Measurements from ENCODE around the gene NGEF.
"Not testable (repeated sequence)": the region's sequence is repeated elsewhere in the genome, so short reads cannot be mapped to it uniquely, and the experiment has no call there.

Gene NGEF

DNA sequence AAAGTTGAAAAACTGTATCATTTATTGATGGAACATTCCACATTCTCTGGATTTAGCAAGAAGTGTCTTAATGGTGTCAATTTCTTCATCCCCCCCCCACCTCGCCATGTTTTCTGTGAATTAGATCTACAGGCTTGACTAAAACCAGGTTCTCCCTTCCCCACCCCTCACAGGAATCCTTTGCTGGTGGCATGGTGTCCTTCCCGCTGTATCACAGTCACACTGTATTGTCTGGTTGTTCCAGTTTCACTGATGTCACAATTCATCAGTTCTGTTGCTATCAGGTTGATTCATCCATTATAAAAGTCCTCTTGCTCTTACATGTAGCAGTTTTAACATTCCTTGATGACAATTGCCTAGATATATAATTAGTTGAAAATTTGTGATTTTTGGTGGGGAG lies 149.1 kb downstream of the NGEF start:
- DNase-seq: no peak

DNA sequence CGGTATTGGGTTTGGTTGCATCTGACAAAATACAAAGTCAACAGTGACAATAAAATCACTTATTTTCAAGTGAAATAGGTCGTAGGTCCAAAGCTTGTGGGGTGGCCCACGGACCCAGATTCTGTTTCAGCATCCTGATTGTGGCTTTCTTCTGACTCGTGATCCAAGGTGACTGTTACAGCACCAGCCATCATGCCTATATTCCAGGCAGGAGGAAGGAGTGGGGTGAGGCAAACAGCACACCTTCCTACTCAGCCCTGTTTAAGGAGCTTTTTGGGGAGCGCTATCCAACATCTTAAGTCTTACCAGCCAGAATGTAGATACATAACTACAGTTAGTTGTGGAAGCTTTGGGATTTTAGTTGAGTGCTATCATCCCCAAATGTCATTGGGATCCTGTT lies 151.7 kb downstream of the NGEF start:
- DNase-seq: no peak

DNA sequence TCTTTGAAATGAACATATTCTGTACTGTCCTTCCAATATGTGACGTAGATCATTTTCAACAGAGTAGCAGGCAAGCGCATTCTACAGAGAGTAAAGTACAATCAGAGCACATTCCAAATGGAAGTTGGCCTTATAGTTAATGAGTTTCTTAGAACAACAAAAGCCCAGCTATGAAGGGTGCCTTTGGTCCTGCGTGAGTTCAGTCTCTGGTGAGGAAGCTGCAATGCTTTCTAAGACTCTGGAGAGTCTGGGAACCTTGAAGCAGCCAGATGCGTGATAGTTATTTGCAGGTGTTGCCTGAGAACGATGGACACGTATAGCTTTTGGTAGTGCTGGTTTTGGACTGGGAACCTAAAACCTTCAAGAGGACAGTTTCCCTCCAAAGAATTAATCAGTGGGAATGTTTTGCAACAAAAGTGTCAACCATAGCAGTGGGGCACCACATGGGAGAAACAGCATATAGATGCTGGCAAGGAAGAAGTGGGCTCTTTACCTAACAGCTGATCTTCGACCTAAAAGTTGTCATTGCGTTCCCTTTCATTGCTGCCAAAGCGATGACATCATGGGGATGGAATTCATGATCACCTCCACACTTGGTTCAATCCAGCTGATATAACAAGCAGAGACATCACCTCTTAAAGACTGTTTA lies 152.3 kb downstream of the NGEF start:
- DNase-seq: no peak

DNA sequence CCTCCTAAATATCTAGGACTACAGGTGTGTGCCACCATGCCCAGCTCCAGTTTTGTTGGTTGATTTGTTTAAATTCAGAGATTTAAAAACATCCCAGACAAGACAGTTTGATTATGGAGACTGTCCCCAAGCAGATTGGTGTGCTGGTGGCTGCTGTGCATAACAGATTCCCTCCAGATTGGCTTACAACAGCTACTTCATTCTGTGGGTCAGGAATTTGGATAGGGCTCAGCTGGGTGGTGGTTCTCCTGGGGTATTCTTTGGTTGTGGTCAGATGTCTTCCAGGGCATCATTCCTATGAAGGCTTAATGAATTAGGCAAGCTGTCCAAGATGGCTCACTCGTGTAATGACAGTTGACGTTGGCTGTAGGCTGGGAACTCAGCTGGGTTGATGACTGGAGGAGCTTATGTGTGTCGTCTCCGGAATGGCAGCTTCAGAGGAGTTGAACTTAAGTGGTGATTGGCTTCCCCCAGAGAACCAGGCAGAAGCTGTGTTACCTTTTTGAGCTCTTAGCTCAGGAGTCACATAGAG lies 153.6 kb downstream of the NGEF start:
- DNase-seq: no peak

DNA sequence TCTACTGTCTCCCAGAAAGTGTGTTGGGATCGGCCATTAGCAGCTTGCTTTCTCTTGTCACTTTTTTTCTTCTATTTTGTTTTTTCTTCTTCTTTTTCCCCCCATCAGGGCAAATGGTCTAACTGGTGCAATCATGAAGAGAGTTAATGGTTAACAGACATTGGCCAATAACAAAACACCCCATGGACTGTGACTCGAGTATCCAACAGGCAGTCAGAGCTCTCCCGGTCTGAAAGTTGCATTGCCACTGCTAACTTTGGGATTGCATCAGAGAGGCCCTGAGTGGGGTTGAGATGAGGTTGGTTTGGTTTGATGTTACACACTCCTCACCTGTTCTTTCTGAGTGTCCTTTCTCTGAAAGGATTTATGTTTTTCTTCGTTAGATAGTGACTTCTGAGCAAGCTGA lies 155.9 kb downstream of the NGEF start:
- DNase-seq: no peak

DNA sequence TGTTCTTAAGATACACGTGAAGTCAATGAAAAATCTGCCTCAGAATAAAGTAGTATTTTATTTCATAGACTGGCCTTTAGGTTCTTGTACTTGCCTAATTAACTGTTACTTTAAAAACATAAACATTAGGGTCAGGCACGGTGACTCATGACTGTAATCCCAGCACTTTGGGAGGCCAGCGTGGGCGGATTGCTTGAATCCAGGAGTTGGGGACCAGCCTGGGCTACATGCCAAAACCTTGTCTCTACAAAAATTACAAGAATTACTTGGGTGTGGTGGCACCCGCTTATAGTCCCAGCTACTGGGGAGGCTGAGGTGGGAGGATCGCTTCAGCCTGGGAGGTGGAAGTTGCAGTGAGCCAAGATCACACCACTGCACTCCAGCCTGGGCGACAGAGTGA lies 159.0 kb downstream of the NGEF start:
- DNase-seq: no peak

DNA sequence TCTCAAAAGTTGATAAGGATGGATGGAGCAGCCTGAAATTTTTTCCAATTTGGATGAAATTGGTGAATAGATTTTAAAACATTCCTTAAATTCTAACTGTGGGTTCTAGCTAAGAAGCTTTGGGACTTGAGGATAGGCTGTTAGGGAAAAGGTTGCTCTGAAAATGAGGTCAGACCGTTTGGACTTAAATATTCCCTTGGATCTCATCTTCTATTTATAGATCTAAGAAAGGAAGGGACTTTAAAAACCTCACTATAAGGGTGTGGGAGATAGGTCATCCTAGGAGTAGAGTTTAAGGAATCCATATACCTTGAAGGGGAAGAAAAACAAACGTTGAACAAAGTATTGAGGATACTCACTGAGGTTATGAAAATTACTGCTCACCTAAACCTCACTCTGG lies 160.4 kb downstream of the NGEF start:
- DNase-seq: no peak

DNA sequence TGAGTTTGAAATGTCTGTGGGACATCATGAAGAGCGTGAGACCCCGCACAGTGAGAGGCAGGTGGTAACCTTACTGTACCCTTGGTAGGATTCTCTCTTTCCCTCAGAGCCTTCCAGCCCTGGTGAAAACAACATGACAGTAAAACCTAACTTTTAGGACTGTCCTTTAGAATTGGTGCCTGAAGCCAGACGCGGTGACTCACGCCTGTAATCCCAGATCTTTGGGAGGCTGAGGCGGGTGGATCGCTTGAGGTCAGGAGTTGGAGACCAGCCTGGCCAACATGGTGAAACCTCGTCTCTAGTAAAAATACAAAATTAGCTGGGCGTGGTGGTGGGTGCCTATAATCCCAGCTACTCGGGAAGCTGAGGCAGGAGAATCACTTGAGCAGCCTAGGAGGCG lies 161.0 kb downstream of the NGEF start:
- not testable (repeated sequence) for DNase-seq

DNA sequence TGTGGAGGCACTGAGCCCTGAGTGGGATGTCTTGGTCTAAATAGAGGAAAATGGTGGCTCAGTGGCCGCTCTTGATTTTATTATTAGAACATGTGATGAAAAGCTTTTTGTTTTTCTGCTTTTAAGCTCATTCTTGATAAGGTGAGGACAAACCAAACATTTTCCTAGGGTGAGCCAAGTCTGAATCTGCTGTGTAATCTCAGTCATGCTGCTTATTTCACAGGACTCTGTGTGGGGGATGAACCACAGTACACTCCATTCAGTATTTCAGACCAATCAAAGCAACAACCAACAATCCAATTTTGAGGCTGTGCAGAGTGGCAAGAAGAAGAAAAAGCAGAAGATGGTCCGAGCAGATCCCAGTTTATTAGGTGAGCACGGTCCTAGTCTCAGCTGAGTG lies 163.0 kb downstream of the NGEF start:
- no peak for DNase-seq

DNA sequence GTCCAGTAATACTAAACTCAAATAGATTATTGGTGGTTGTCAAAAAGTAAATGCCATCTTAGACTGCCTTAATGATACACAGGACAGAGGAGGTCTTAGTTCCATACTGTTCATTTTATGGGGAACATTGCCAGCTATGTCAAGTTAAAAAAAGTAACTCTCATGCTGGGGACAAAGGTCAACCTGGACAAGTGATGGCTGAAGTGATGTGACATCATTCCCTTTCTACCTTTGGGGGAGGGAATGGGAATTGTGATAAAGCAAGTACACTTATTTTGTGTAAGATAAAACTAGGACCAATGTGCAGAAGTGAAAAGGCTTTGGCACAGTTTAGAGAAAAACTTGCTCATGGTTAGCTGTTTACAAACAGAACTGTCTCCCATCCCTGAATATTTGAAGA lies 167.0 kb downstream of the NGEF start:
- DNase-seq: no peak

DNA sequence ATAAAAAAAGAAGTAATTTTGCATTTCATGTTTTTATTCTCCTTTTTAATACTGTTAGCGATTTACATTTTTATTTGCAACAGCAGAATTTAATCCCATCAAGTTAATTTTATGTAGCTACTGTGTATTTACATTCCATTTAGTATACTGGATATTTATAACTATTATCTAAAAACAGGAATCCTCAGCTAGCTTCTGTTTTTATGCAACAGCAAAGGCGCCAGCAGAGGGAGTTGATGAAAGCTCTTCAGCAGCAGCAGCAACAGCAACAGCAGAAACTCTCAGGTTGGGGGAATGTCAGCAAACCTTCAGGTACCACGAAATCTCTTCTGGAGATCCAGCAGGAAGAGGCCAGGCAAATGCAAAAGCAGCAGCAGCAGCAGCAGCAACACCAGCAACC lies 169.2 kb downstream of the NGEF start:
- no peak for DNase-seq

DNA sequence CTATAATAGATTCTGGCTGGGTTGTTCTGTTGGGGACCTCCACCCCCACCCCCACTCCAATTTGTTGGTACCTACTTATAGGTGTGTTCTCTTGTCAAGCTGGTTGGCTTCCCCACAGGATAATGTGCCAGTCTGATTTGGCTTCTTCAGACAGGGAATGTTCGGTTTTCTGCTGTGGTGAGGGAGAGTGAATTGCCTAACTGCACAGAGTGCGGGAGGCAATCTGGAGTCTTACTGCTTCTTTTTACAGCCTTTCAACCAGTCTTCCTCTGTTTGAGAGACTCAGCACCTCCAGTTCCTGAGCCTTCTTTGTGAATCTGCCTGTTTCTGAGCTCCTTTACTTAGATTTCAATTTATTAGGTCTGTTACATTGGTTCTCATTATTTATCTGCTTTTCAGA lies 170.4 kb downstream of the NGEF start:
- DNase-seq: no peak

DNA sequence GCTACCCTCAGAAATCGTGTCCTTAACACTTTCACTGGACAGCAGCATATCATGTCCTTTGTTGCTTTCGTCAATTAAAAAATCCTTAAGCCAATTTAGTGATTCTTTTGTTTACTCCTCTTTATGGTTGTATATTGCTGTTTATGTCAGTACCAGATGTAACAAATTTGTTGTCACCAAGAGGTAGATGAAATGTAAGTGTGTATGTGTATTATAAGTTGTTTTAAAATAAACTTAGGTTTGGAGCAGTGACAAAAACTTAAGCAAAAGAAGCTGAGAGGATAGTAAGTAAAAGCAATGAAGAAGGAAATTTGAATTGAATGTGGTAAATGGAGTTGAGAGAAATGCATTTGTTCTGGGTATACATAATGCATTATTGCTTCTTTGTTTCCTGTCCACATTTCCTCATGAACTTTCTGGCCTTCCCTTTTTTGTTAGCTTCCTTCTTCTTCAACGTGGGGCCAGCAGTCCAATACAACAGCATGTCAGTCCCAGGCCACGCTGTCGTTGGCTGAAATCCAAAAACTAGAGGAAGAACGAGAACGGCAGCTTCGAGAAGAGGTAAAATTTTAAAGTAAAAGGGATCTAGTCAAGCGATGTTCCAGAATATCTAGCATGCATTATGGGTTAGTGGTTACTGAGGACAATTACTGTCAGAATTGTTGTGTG lies 173.5 kb downstream of the NGEF start:
- DNase-seq: peak; percentile 7 to 44

DNA sequence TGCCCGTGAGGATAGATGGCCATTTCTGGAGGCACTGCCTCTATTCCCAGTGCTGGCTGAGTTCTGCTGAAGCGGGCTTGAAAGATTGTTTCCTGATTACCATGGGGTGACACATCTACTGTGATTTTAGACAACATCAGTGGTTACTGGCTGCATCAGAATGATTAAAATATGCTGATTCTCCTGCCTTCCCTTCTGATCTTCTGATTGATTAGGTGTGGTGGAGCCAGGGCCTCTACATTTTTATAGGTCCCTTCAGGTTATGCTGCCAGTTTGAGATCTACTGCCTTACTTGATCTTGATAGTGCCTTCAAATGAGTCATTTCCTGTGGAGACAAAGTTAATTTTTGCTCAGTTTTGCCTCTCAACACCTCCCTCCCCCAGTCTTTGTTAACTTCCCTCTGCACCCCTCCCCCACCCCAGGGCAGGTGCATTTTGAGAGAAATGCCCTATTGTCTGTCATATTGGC lies 174.6 kb downstream of the NGEF start:
- peak; percentile 44 to 74 for DNase-seq

DNA sequence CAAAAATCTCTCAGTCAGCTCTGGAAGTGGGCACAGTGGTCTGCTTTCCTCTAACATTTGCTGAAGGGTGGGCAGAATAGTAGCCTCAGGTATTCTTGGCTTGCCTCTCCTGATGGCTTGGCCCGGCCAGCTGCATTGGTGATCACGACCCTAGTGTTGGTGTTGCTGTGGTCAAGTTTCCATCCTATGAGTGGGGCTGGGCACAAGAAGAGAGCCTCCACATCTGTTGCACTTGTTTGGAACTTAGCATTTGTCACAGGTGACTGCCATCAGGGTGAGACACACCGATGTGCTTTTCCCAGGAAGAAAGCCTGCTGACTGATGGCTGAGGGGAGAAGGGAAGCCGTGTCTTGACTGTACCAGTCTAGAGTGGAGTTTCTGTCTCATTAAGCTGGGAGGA lies 176.1 kb downstream of the NGEF start:
- DNase-seq: no peak

DNA sequence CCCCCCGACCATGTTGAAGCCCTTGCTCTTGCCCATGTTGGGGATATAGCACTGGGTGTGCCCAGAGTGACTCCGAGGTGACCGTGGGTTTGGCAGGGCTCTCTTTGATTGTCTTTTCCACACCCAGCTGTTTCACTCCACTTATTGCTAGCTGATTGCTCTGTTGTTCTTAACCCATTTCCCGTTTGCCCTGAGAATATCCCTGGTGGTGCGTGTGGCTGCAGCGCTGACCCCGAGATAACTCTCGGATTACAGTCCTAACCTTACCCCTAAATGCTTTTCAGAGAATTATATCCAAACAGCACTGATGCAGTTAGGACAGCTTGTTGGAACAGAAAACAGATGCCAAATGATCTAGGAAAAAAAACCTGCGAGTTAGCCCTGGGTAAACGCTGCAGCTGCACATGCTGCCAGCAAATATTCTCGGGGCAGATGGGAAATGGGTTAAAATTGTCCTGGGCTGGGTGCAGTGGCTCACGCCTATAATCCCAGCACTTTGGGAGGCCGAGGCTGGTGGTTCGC lies 177.3 kb downstream of the NGEF start:
- DNase-seq: no peak

DNA sequence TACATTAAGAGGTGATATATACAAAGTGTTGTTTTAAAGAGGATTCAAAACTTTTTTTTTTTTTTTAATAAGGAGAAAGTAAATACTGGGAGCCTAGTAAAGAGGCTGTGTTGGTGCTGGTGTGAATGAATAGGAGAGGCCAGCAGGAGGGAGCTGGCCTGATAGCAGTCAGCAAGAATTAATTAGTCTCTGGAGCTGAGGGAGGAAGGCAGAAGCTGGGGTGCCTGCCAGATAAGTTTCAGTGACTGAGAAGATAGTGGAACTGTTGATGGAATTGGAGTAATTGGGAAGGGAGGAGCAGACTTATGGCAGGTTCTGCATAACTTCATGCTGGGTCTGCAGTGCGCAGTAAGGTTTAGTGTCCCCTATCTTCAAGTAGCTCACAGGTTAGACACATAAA lies 179.2 kb downstream of the NGEF start:
- no peak for DNase-seq

DNA sequence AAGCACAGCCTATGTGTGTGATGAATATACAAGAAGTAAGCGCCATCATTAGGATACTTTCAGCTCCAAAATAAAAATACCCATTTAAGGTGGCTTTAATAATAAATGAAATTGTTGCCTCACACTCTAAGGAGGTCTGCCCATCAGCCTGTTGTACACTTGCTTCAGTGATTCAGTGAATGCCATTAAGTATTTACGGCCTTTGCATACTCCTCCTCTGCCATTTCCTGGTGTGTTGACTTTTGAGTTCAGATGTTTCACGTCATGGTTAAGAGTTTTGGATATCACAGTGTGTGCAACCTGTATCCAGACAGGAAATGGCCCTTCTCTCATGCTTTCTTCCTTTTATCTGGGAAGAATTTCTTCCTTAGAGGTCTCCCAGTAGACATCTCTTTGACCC lies 181.6 kb downstream of the NGEF start:
- DNase-seq: no peak

DNA sequence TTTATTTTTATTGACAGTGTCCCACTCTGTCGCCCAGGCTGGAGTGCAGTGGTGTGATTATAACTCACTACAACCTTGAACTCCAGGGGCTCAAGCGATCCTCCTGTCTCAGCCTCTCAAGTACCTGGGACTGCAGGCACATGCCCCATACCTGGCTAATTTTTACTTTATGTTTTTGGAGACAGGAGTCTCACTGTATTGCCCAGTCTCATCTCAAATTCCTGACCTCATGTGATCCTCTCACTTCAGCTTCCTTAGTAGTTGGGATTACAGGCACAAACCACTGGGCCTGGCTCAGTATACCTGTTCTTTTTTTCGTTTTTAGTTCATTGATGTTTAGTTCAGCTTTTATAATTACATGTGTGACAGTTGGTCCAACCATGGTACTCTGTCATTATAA lies 183.1 kb downstream of the NGEF start:
- DNase-seq: no peak
